Effector memory CD4-positive, alpha-beta T cell (primary cell): Measurements from ENCODE around the gene CACHD1.

Experiments
- DNase-seq, 3 donors: peaks; one replicate each; pipeline ENCODE4 v3.0.0-alpha.2; 2020
- H3K27ac ChIP-seq: 2 replicates; pipeline ENCODE4 v1.7.0; 2013; ENCODE audit warnings: mild to moderate bottlenecking, low read length, moderate library complexity; ENCODE audit not compliant: insufficient read depth, poor library complexity, severe bottlenecking
- H3K27me3 ChIP-seq: replicated peaks from 2 replicates; pipeline ENCODE4 v1.7.0; 2013; ENCODE audit warnings: mild to moderate bottlenecking, low read length; ENCODE audit not compliant: insufficient read depth, control insufficient read depth, poor library complexity, severe bottlenecking
- H3K36me3 ChIP-seq: 2 replicates; pipeline ENCODE4 v1.7.0; 2013; ENCODE audit warnings: mild to moderate bottlenecking, low read length, moderate library complexity; ENCODE audit not compliant: control insufficient read depth, insufficient read depth
- H3K4me1 ChIP-seq: 2 replicates; pipeline ENCODE4 v1.7.0; 2013; ENCODE audit warnings: low read length, mild to moderate bottlenecking; ENCODE audit not compliant: control insufficient read depth, insufficient read depth, poor library complexity, severe bottlenecking
- H3K4me3 ChIP-seq: 2 replicates; pipeline ENCODE4 v1.7.0; 2013; ENCODE audit warnings: low read length, low read depth, mild to moderate bottlenecking; ENCODE audit not compliant: insufficient read depth, poor library complexity, severe bottlenecking
- H3K9me3 ChIP-seq: 2 replicates; pipeline ENCODE4 v1.7.0; 2013; ENCODE audit warnings: mild to moderate bottlenecking, low read length, moderate library complexity; ENCODE audit not compliant: control insufficient read depth

The CACHD1 gene

GRCh38 chr1:64624218-64624713 is 154.3 kb downstream of the CACHD1 start:
- Histone ChIP-seq H3K36me3 (no peaks in the 10 kb centered on the region), H3K27me3 (no peaks in the 10 kb centered on the region)

GRCh38 chr1:64624808-64625207 is 154.9 kb downstream of the CACHD1 start:
- DNase-seq = no peak
- no peaks in the 10 kb centered on the region for H3K4me1 ChIP-seq
- no peak overlapping the region for H3K4me3 ChIP-seq
- H3K27me3 ChIP-seq = no peaks in the 10 kb centered on the region
- H3K36me3 ChIP-seq = no peaks in the 10 kb centered on the region
- H3K9me3 ChIP-seq = no peaks in the 10 kb centered on the region
- no peak overlapping the region for H3K27ac ChIP-seq

More at GRCh38 chr1:64624218-64624713, 154.3 kb downstream of the CACHD1 start:
- Histone ChIP-seq H3K4me1 (no peaks in the 10 kb centered on the region), H3K4me3 (no peak overlapping the region), H3K27ac (no peak overlapping the region), H3K9me3 (no peaks in the 10 kb centered on the region)
- DNase-seq = no peak

GRCh38 chr1:64630611-64631010 is 160.7 kb downstream of the CACHD1 start:
- no peak for DNase-seq
- Histone ChIP-seq H3K27me3 (no peaks in the 10 kb centered on the region), H3K4me1 (no peaks in the 10 kb centered on the region), H3K9me3 (no peaks in the 10 kb centered on the region), H3K4me3 (peak overlapping the region; percentile 13), H3K36me3 (no peaks in the 10 kb centered on the region), H3K27ac (no peak overlapping the region)

GRCh38 chr1:64631346-64632034 is 161.6 kb downstream of the CACHD1 start:
- H3K4me1 ChIP-seq = no peaks in the 10 kb centered on the region
- no peaks in the 10 kb centered on the region for H3K36me3 ChIP-seq
- DNase-seq = no peak
- H3K27ac ChIP-seq = no peak overlapping the region
- no peaks in the 10 kb centered on the region for H3K27me3 ChIP-seq
- H3K9me3 ChIP-seq = no peaks in the 10 kb centered on the region
- no peak overlapping the region for H3K4me3 ChIP-seq

GRCh38 chr1:64632936-64633335 is 163.0 kb downstream of the CACHD1 start:
- Histone ChIP-seq H3K27ac (no peak overlapping the region), H3K36me3 (no peaks in the 10 kb centered on the region), H3K4me1 (no peaks in the 10 kb centered on the region), H3K4me3 (no peak overlapping the region), H3K27me3 (no peaks in the 10 kb centered on the region), H3K9me3 (no peaks in the 10 kb centered on the region)
- DNase-seq = no peak

- H3K4me1 ChIP-seq = no peaks in the 10 kb centered on the region
- no peak for DNase-seq
- H3K9me3 ChIP-seq = no peaks in the 10 kb centered on the region
- H3K27me3 ChIP-seq = no peaks in the 10 kb centered on the region
- no peaks in the 10 kb centered on the region for H3K36me3 ChIP-seq
- H3K4me3 ChIP-seq = no peak overlapping the region
- no peak overlapping the region for H3K27ac ChIP-seq
These were observed 175.8 kb downstream of the CACHD1 start for GRCh38 chr1:64645735-64646134.

- Histone ChIP-seq H3K4me3 (no peak overlapping the region), H3K27ac (no peak overlapping the region), H3K9me3 (no peaks in the 10 kb centered on the region), H3K4me1 (no peaks in the 10 kb centered on the region), H3K36me3 (no peaks in the 10 kb centered on the region), H3K27me3 (no peaks in the 10 kb centered on the region)
- no peak for DNase-seq
These were observed 180.5 kb downstream of the CACHD1 start for GRCh38 chr1:64650411-64650810.

GRCh38 chr1:64651841-64652240 is 181.9 kb downstream of the CACHD1 start:
- no peak overlapping the region for H3K4me3 ChIP-seq
- H3K27me3 ChIP-seq = no peaks in the 10 kb centered on the region
- H3K4me1 ChIP-seq = no peaks in the 10 kb centered on the region
- no peaks in the 10 kb centered on the region for H3K36me3 ChIP-seq
- H3K27ac ChIP-seq = no peak overlapping the region
- no peak for DNase-seq
- H3K9me3 ChIP-seq = no peaks in the 10 kb centered on the region

- Histone ChIP-seq H3K27ac (no peak overlapping the region), H3K4me1 (no peaks in the 10 kb centered on the region), H3K36me3 (no peaks in the 10 kb centered on the region), H3K27me3 (no peaks in the 10 kb centered on the region), H3K4me3 (no peak overlapping the region), H3K9me3 (no peaks in the 10 kb centered on the region)
- DNase-seq = no peak
These were observed 183.5 kb downstream of the CACHD1 start for GRCh38 chr1:64653466-64653865.

GRCh38 chr1:64654519-64655341 is 184.8 kb downstream of the CACHD1 start:
- H3K4me1 ChIP-seq = no peaks in the 10 kb centered on the region
- no peaks in the 10 kb centered on the region for H3K36me3 ChIP-seq
- no peak for DNase-seq
- H3K4me3 ChIP-seq = no peak overlapping the region
- H3K9me3 ChIP-seq = no peaks in the 10 kb centered on the region
- no peaks in the 10 kb centered on the region for H3K27me3 ChIP-seq
- H3K27ac ChIP-seq = no peak overlapping the region
